OCI-LY7 (cell line): Measurements from ENCODE around the gene FGGY. TPM values are rescaled to one million over a fixed set of nuclear protein-coding genes. Genes with fewer than 3 reads are reported as not detected.

Source experiments
- BruUV-seq: library from RNA; stranded (reverse); fragments of 400-500 nt; replicated peaks from 2 replicates; lab custom pipeline; 2021; lab: Mats Ljungman, UMichigan
- CTCF ChIA-PET: fragments of 300-600 bp; sonication (Branson Sonifier 250); formaldehyde crosslinking; loops from one replicate; lab custom pipeline; 2022; ENCODE audit warnings: antibody characterized with exemption; ENCODE audit not compliant: unreplicated experiment; lab: Charles Lee
- POLR2A ChIA-PET: fragments of 300-600 bp; sonication (Branson Sonifier 250); formaldehyde crosslinking; loops from one replicate; lab custom pipeline; 2022; ENCODE audit warnings: antibody characterized with exemption; lab: Charles Lee
- DNase-seq: peaks from one replicate; pipeline ENCODE4 v3.0.0-alpha.2; 2015; ENCODE audit warnings: low spot score
- H2AFZ ChIP-seq: fragments of 200-600 bp; sonication (generic), shearing (Covaris generic); 2 replicates; pipeline ENCODE4 v1.6.1; 2014; ENCODE audit warnings: mild to moderate bottlenecking, antibody characterized with exemption, low read length, moderate library complexity
- H3K27ac ChIP-seq: fragments of 200-600 bp; sonication (generic); 2 replicates; pipeline ENCODE4 v1.5.1; 2014; ENCODE audit warnings: mixed run types, low read depth, mild to moderate bottlenecking, moderate library complexity, low read length, inconsistent platforms; ENCODE audit not compliant: poor library complexity, severe bottlenecking
- H3K36me3 ChIP-seq: fragments of 200-600 bp; sonication (generic); 2 replicates; pipeline ENCODE4 v1.6.1; 2014; ENCODE audit warnings: mild to moderate bottlenecking, antibody characterized with exemption, low read length, moderate library complexity, mixed read lengths; ENCODE audit not compliant: insufficient read depth
- H3K4me1 ChIP-seq: fragments of 200-600 bp; sonication (generic); 2 replicates; pipeline ENCODE4 v1.5.1; 2014; ENCODE audit warnings: mild to moderate bottlenecking, low read length; ENCODE audit not compliant: insufficient read depth, poor library complexity, severe bottlenecking
- H3K4me2 ChIP-seq: fragments of 200-600 bp; sonication (generic); 2 replicates; pipeline ENCODE4 v1.6.1; 2014; ENCODE audit warnings: mild to moderate bottlenecking, low read length
- H3K4me3 ChIP-seq: fragments of 200-600 bp; sonication (generic); 2 replicates; pipeline ENCODE4 v1.5.1; 2014; ENCODE audit warnings: mild to moderate bottlenecking, low read depth, low read length; ENCODE audit not compliant: poor library complexity, severe bottlenecking
- H3K79me2 ChIP-seq: fragments of 200-600 bp; sonication (generic); 2 replicates; pipeline ENCODE4 v1.6.1; 2016; ENCODE audit warnings: low read depth, mild to moderate bottlenecking, low read length, moderate library complexity, mixed read lengths; ENCODE audit not compliant: insufficient read depth
- H3K9me2 ChIP-seq: fragments of 200-600 bp; sonication (generic); 2 replicates; pipeline ENCODE4 v1.6.1; 2016; ENCODE audit warnings: mild to moderate bottlenecking, low read length, mixed read lengths; ENCODE audit not compliant: insufficient read depth
- H3K9me3 ChIP-seq: fragments of 200-600 bp; sonication (generic); 2 replicates; pipeline ENCODE4 v1.6.1; 2014; ENCODE audit warnings: mild to moderate bottlenecking, mixed run types, low read length, mixed read lengths
- H4K20me1 ChIP-seq: fragments of 200-600 bp; sonication (generic); 2 replicates; pipeline ENCODE4 v1.6.1; 2014; ENCODE audit warnings: mild to moderate bottlenecking, antibody characterized with exemption, low read length, moderate library complexity, mixed read lengths; ENCODE audit not compliant: insufficient read depth
- CTCF ChIP-seq: fragments of 200-600 bp; sonication (generic); conservative IDR thresholded peaks from 2 replicates; pipeline ENCODE4 v1.5.1; 2014; ENCODE audit warnings: mild to moderate bottlenecking, antibody characterized with exemption, low read length, moderate library complexity, mixed read lengths
- EZH2phosphoT487 ChIP-seq: fragments of 200-600 bp; sonication (generic); IDR thresholded peaks from 2 replicates; pipeline ENCODE4 v1.6.1; 2018; ENCODE audit warnings: low read depth, borderline replicate concordance, mild to moderate bottlenecking, mixed run types, antibody characterized with exemption, low read length, moderate library complexity, mixed read lengths
- intact Hi-C: fragments of 100-400 bp; cut with micrococcal nuclease; formaldehyde crosslinking; loops from one replicate; pipeline ENCODE4 v1.10.0; 2022; ENCODE audit not compliant: unreplicated experiment
- total RNA-seq, 2 experiments: library from RNA; depleted of rRNA in 1 of 2; stranded (reverse); fragments of >200 nt in 1 of 2; shearing (Covaris generic) in 1 of 2; gene quantifications; 2 replicates each; pipeline ENCODE4 v1.2.3, GENCODE V29; 2014 to 2022

Gene FGGY
- total RNA-seq, 2 experiments from 2014 or later, result 0.63 to 4.5 TPM

GRCh38 chr1:59520827-59521418 lies 224.0 kb downstream of the FGGY start:
- Histone ChIP-seq H3K4me2 (no peak overlapping the region), H3K79me2 (no peaks in the 10 kb centered on the region), H4K20me1 (no peaks in the 10 kb centered on the region), H3K9me3 (no peaks in the 10 kb centered on the region), H3K36me3 (no peaks in the 10 kb centered on the region), H3K27ac (no peak overlapping the region), H3K4me3 (no peak overlapping the region), H3K4me1 (no peaks in the 10 kb centered on the region), H3K9me2 (no peaks in the 10 kb centered on the region), H2AFZ (no peak overlapping the region)
- TF ChIP-seq CTCF (no peak), EZH2phosphoT487 (no peak)
- no peak for DNase-seq
- intact Hi-C loops, result no loop called here
- CTCF ChIA-PET, result no interaction called here
- POLR2A ChIA-PET, result interaction anchor here (0.6 kb wide), 2 partner anchors 399 to 675 kb away, joined by 3 read pairs; no protein-coding TSS in a partner anchor
- no TSS peak for BruUV-seq

DNA sequence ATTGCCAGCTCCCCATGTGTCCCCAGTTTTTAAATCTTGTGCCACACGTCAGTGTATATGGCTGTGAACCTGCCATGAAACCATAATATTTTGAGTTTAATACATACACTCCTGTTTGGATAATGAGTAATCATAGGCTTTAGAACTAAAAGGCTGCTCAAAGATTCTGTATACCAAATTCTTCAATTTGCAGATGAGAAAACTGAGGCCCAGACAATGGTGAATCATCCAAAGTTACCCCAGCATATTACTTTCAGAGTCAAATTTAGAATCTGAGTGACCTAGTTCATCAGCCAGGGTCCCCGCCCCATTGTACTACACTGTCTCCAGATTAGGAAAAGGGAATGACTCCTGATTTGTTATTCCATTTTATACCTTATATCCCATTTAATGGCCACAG lies 224.6 kb downstream of the FGGY start:
- Histone ChIP-seq H3K27ac (no peak overlapping the region), H3K36me3 (no peaks in the 10 kb centered on the region), H3K4me3 (no peak overlapping the region), H3K4me1 (no peaks in the 10 kb centered on the region), H2AFZ (no peak overlapping the region), H3K9me3 (no peaks in the 10 kb centered on the region), H4K20me1 (no peaks in the 10 kb centered on the region), H3K79me2 (no peaks in the 10 kb centered on the region), H3K4me2 (no peak overlapping the region), H3K9me2 (no peaks in the 10 kb centered on the region)
- CTCF ChIA-PET, result no interaction called here
- intact Hi-C loops, result no loop called here
- no TSS peak for BruUV-seq
- no peak for DNase-seq
- POLR2A ChIA-PET, result interaction anchor here (0.6 to 1.2 kb wide), 2 partner anchors 12 to 36 kb away, joined by 3 to 8 read pairs; no protein-coding TSS in a partner anchor
- TF ChIP-seq EZH2phosphoT487, result no peak
- TF ChIP-seq CTCF, result no peak

- no peak overlapping the region for H3K4me2 ChIP-seq
- intact Hi-C loops, result no loop called here
- no peaks in the 10 kb centered on the region for H3K79me2 ChIP-seq
- ChIA-PET POLR2A (interaction anchor here (0.6 kb wide), 2 partner anchors 21 to 239 kb away, joined by 3 read pairs; no protein-coding TSS in a partner anchor), CTCF (no interaction called here)
- BruUV-seq, result no TSS peak
- no peaks in the 10 kb centered on the region for H3K36me3 ChIP-seq
- TF ChIP-seq EZH2phosphoT487, result no peak
- no peak for TF ChIP-seq CTCF
- H4K20me1 ChIP-seq, result no peaks in the 10 kb centered on the region
- H3K4me1 ChIP-seq, result no peaks in the 10 kb centered on the region
- no peaks in the 10 kb centered on the region for H3K9me3 ChIP-seq
- H3K9me2 ChIP-seq, result no peaks in the 10 kb centered on the region
- no peak for DNase-seq
- H3K27ac ChIP-seq, result no peak overlapping the region
- no peak overlapping the region for H3K4me3 ChIP-seq
- H2AFZ ChIP-seq, result no peak overlapping the region
Measured at GRCh38 chr1:59522925-59523505, 226.1 kb downstream of the FGGY start.
